GM12873 (cell line): ENCODE data around the gene NEK8.

ENCODE experiments used
- CTCF ChIP-seq: IDR thresholded peaks from 2 replicates; pipeline ENCODE4 v1.5.1; 2012; ENCODE audit warnings: low read depth, mild to moderate bottlenecking, moderate library complexity, low read length, control low read depth; ENCODE audit not compliant: insufficient read depth; ENCODE audit errors: missing control alignments

The NEK8 gene

GRCh38 chr17:28693869-28694268 lies 34.7 kb upstream of the NEK8 start:
- no peak for TF ChIP-seq CTCF

- no peak for TF ChIP-seq CTCF
Observed at GRCh38 chr17:28698253-28698941, 30.2 kb upstream of the NEK8 start.

- TF ChIP-seq CTCF, result no peak
Observed at GRCh38 chr17:28700278-28700677, 28.3 kb upstream of the NEK8 start.

GRCh38 chr17:28700830-28701492 lies 27.6 kb upstream of the NEK8 start:
- TF ChIP-seq CTCF, result no peak

- no peak for TF ChIP-seq CTCF
Observed at GRCh38 chr17:28702026-28702751, 26.4 kb upstream of the NEK8 start.

GRCh38 chr17:28702752-28703150 lies 25.8 kb upstream of the NEK8 start:
- TF ChIP-seq CTCF, result no peak

- no peak for TF ChIP-seq CTCF
Observed at GRCh38 chr17:28703552-28704218, 24.9 kb upstream of the NEK8 start.
